GM21717 (cell line): Measurements from ENCODE around the gene KCNRG.
A peak's percentile ranks its signal among the peaks of the same experiment; 100 is the strongest.
"Not testable (repeated sequence)": the region's sequence is repeated elsewhere in the genome, so short reads cannot be mapped to it uniquely, and the experiment has no call there.

Source experiments
- ATAC-seq: cut with Tn5 transposase; IDR thresholded peaks from one replicate; pipeline ENCODE4 v1.9.1; 2021; ENCODE audit warnings: mild to moderate bottlenecking, moderate library complexity; ENCODE audit not compliant: unreplicated experiment

The KCNRG gene

GRCh38 chr13:50006426-50007135, 8.7 kb upstream of the KCNRG start:
- no peak for ATAC-seq

GRCh38 chr13:50011461-50011860, 3.8 kb upstream of the KCNRG start:
- no peak for ATAC-seq

GRCh38 chr13:50012396-50013169, 2.7 kb upstream of the KCNRG start:
- no peak for ATAC-seq

- no peak for ATAC-seq
Observed at GRCh38 chr13:50014386-50014785, 858 bp upstream of the KCNRG start.

- no peak for ATAC-seq
Observed at GRCh38 chr13:50015750-50016149, 506 bp downstream of the KCNRG start.

- ATAC-seq: no peak
Observed at GRCh38 chr13:50016444-50016843, 1.2 kb downstream of the KCNRG start.

GRCh38 chr13:50017819-50018218, 2.6 kb downstream of the KCNRG start:
- no peak for ATAC-seq

GRCh38 chr13:50025436-50025835, 10.2 kb downstream of the KCNRG start:
- ATAC-seq: no peak

- peak; percentile 99 for ATAC-seq
Observed at GRCh38 chr13:50026788-50027473, 11.7 kb downstream of the KCNRG start.

GRCh38 chr13:50030315-50030714, 15.1 kb downstream of the KCNRG start:
- no peak for ATAC-seq

- ATAC-seq: no peak
Observed at GRCh38 chr13:50033725-50034124, 18.5 kb downstream of the KCNRG start.

GRCh38 chr13:50037788-50038187, 22.5 kb downstream of the KCNRG start:
- ATAC-seq: no peak

- no peak for ATAC-seq
Observed at GRCh38 chr13:50038266-50038665, 23.0 kb downstream of the KCNRG start.

GRCh38 chr13:50052478-50052877, 37.2 kb downstream of the KCNRG start:
- ATAC-seq: no peak

GRCh38 chr13:50053844-50054243, 38.6 kb downstream of the KCNRG start:
- ATAC-seq: no peak

- no peak for ATAC-seq
Observed at GRCh38 chr13:50055454-50055853, 40.2 kb downstream of the KCNRG start.

- ATAC-seq: no peak
Observed at GRCh38 chr13:50060718-50061117, 45.5 kb downstream of the KCNRG start.

GRCh38 chr13:50062336-50062735, 47.1 kb downstream of the KCNRG start:
- ATAC-seq: not testable (repeated sequence)

GRCh38 chr13:50065712-50066111, 50.5 kb downstream of the KCNRG start:
- no peak for ATAC-seq

- ATAC-seq: no peak
Observed at GRCh38 chr13:50068508-50068907, 53.3 kb downstream of the KCNRG start.

GRCh38 chr13:50069261-50069660, 54.0 kb downstream of the KCNRG start:
- ATAC-seq: no peak

- no peak for ATAC-seq
Observed at GRCh38 chr13:50070186-50070585, 54.9 kb downstream of the KCNRG start.
